ENCODE measurements around the gene PRSS50. TPM values are rescaled to one million over a fixed set of nuclear protein-coding genes. Genes with fewer than 3 reads are reported as not detected.

The PRSS50 gene
- total RNA-seq, 4 donors from 2014 or later: not detected

DNA sequence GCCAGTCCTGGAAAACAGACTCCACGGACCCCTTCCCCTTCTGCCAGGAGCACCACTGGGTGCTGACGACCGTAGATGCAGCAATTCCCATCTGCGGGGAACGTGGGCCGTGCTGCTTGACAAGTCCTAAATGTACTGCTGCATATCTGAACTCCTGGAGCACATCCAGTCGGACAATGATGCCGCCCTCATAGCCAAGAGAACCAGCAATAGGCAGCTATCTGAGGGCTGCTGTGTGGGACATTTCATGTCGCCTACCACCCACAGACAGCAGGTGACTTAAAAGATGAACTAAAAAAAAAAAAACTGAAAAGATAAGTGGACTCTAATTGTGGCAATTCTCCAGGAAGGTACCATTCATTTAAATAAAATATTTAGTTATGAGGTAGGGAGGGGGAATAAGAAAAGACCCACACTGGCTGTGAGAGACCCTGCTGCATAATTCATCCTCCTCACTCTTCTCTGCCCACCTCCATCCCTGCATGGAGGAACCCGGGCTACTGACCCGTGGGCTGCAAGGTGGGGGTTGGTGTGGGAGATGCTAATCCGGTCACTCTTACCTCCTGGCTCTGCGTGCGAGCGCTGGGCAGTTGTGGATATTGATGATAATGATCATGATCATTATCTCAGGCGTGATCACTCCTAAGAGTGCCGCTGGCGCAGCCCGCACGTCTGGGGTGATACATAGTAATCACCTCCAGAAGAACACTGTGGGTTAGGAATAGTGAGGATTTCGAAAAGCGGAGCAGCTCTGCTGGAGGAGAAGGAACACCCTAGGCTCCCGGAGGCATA is 52.5 kb downstream of the PRSS50 start:
- DNase-seq: peak in 1 of 2 donors; percentile 7
- no peaks in the 10 kb centered on the region for H3K27me3 ChIP-seq
- peaks cover 7 to 27% of the 10 kb centered on the region in 2 donors for H3K4me1 ChIP-seq
- no peaks in the 10 kb centered on the region for H3K36me3 ChIP-seq
- in situ Hi-C loops (cut with MboI; ENCODE audit: low sequenced_read_pairs in 4 of 4) (no loop called here), intact Hi-C loops (cut with DNase I; ENCODE audit: low total_unique reads) (no loop called here)
- no peak for ATAC-seq
- no peaks in the 10 kb centered on the region for H3K9me3 ChIP-seq
- H3K4me3 ChIP-seq: no peak overlapping the region
- H3K27ac ChIP-seq: no peak overlapping the region
- no peak for TF ChIP-seq POLR2A (IDR thresholded peaks at IDR 0.05)
- TF ChIP-seq, protein P1, sequence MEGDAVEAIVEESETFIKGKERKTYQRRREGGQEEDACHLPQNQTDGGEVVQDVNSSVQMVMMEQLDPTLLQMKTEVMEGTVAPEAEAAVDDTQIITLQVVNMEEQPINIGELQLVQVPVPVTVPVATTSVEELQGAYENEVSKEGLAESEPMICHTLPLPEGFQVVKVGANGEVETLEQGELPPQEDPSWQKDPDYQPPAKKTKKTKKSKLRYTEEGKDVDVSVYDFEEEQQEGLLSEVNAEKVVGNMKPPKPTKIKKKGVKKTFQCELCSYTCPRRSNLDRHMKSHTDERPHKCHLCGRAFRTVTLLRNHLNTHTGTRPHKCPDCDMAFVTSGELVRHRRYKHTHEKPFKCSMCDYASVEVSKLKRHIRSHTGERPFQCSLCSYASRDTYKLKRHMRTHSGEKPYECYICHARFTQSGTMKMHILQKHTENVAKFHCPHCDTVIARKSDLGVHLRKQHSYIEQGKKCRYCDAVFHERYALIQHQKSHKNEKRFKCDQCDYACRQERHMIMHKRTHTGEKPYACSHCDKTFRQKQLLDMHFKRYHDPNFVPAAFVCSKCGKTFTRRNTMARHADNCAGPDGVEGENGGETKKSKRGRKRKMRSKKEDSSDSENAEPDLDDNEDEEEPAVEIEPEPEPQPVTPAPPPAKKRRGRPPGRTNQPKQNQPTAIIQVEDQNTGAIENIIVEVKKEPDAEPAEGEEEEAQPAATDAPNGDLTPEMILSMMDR (IDR thresholded peaks at IDR 0.05 in 4 of 5, conservative IDR thresholded peaks at IDR 0.05 in 1 of 5): no peak

DNA sequence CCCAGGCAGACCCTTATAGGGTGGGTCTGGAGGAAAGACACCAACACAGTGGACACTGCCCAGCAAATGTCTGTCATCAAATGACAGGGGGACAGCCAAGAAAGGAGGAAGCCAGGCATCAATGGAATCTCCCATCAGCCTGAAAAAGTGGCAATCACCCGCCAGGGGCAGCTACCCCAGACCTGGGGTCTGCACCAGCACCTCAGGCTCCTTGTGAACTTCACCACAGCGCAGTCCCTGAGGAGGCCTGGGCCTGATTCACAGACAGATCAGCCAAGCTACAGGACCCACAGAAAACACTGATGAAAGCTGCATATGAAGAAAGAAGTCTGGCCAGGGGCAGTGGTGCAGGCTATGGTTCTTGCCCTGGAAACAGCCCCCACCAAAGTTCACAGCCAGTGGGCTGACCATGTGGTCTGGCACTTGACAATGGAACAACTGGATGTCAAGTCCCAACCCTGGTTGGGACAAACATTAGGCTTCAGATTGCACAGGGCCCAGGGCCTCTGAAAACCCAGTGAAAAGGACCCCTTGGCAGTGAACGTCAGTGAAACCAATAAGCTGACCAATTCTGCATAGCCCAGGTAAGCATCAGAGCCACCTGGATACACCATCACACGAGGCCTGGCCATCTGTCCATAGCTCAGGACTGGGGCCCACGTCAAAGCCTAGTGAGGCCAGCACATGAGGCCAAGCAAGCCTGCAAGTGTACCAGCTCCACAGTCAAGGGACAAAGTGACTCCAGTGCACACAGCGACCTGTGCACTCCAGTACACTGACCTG is 53.3 kb downstream of the PRSS50 start:
- intact Hi-C loops (cut with DNase I; ENCODE audit: low total_unique reads) (no loop called here), in situ Hi-C loops (cut with MboI; ENCODE audit: low sequenced_read_pairs in 4 of 4) (no loop called here)
- Histone ChIP-seq H3K36me3 (no peaks in the 10 kb centered on the region), H3K27ac (no peak overlapping the region), H3K4me1 (peaks cover 7 to 27% of the 10 kb centered on the region in 2 donors), H3K9me3 (no peaks in the 10 kb centered on the region), H3K27me3 (no peaks in the 10 kb centered on the region), H3K4me3 (no peak overlapping the region)
- no peak for TF ChIP-seq POLR2A (IDR thresholded peaks at IDR 0.05)
- TF ChIP-seq, protein P1 (IDR thresholded peaks at IDR 0.05 in 4 of 5, conservative IDR thresholded peaks at IDR 0.05 in 1 of 5): no peak
- DNase-seq (no peak), ATAC-seq (no peak)

DNA sequence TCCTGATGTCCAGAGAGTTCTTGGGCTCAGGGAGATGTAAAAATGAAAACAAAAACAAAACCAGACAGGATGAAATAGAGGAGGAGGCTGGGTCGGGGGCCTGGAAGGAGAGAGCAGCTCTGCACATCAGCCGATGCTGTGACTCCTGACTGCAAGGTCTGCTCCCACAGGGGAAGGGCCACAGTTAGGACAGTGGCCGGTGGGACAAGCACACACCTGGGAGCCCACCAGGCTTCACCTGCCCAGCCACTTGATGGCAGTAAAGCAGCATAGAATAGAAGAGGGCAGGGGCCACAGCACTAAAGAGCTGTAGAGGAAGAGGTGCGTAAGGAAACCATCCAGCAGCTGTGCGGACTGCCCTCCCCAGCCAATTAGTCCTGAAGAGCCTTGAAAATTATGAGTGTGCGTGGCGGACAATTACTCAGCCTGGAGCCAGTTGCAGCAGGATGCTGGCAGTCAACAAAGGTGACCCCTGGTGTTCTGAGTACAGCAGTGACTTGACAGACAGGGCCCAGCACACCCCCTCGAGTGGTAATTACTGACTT is 54.0 kb downstream of the PRSS50 start:
- intact Hi-C loops (cut with DNase I; ENCODE audit: low total_unique reads): no loop called here

DNA sequence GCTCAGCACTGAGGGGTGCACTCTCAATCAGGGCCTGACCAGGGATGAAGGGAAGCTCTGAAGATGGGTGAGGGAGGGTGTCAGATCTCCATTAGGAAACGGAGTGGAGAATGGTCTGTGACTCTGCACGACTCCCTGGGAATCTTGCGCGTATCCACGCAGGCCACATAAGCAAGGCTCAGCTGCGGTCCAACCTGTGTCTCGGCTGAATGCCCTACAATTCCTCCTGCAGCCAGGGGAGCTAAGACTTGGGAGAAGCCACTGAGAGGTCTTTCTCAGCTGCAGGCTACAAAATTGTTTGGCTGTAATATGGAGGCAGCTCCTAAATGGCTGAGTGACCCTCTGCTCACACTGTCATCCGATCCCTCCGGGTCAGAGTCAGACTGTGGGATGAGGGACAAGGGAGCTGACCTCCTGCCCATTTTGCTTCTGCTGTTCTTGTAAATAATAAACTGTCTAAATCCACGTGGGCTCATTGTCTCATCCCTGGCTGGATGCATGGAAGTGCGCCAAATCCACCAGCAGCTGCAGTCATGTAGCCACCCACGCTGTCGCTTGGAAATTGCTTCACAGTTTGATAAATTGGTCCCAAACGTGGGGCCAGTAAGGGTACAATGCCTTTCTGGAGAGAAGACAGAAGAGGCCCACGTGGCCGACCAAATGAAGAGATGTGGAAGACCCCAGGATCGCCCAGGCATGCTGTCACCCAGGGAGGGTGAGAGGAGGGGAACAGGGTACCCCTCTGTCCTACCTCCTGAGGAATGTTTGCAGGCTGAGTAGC is 54.7 kb downstream of the PRSS50 start:
- intact Hi-C loops (cut with DNase I; ENCODE audit: low total_unique reads) (no loop called here), in situ Hi-C loops (cut with MboI; ENCODE audit: low sequenced_read_pairs in 4 of 4) (no loop called here)
- Histone ChIP-seq H3K4me1 (peaks cover 7 to 27% of the 10 kb centered on the region in 2 donors), H3K36me3 (no peaks in the 10 kb centered on the region), H3K9me3 (no peaks in the 10 kb centered on the region), H3K4me3 (no peak overlapping the region), H3K27me3 (no peaks in the 10 kb centered on the region), H3K27ac (no peak overlapping the region)
- no peak for DNase-seq
- ATAC-seq: peak in 1 of 2 donors; percentile 35
- no peak for TF ChIP-seq POLR2A (IDR thresholded peaks at IDR 0.05)
- TF ChIP-seq, protein P1 (IDR thresholded peaks at IDR 0.05 in 4 of 5, conservative IDR thresholded peaks at IDR 0.05 in 1 of 5): no peak

More for the DNA sequence above, 54.0 kb downstream of the PRSS50 start:
- no peak overlapping the region for H3K27ac ChIP-seq
- ATAC-seq (peak; percentile 22 to 43), DNase-seq (no peak)
- no peak overlapping the region for H3K4me3 ChIP-seq
- no peaks in the 10 kb centered on the region for H3K36me3 ChIP-seq
- H3K27me3 ChIP-seq: no peaks in the 10 kb centered on the region
- peaks cover 7 to 27% of the 10 kb centered on the region in 2 donors for H3K4me1 ChIP-seq
- no peak for TF ChIP-seq POLR2A (IDR thresholded peaks at IDR 0.05)
- TF ChIP-seq, protein P1 (IDR thresholded peaks at IDR 0.05 in 4 of 5, conservative IDR thresholded peaks at IDR 0.05 in 1 of 5): peak in 3 of 5 experiments; percentile 18 to 40 (median 35)
- H3K9me3 ChIP-seq: no peaks in the 10 kb centered on the region
- in situ Hi-C loops (cut with MboI; ENCODE audit: low sequenced_read_pairs in 4 of 4): no loop called here

Data from gastrocnemius medialis (tissue), 4 donors.